HepG2 (cell line): ENCODE results near the gene STAT1. TPM values are rescaled to one million over a fixed set of nuclear protein-coding genes. Genes with fewer than 3 reads are reported as not detected.

Source experiments
- ATAC-seq: fragments of 200-7000 bp; cut with Tn5 transposase; 3 replicates; pipeline ENCODE4 v1.9.1; 2020; ENCODE audit warnings: mild to moderate bottlenecking, moderate library complexity
- BruUV-seq: library from RNA; stranded (reverse); fragments of 400-500 nt; replicated peaks from 2 replicates; lab custom pipeline; 2021; lab: Mats Ljungman, UMichigan
- CTCF ChIA-PET: fragments of 300-600 bp; formaldehyde crosslinking; extraction: SDS; loops from one replicate; lab custom pipeline; 2021; ENCODE audit warnings: low total read pairs, inconsistent platforms, low intra/inter-chr PET ratio; lab: Yijun Ruan, JAX
- POLR2A ChIA-PET: fragments of 350-600 bp; sonication (Branson Sonifier 250); formaldehyde crosslinking; loops from one replicate; lab custom pipeline; 2020; ENCODE audit warnings: antibody characterized with exemption, inconsistent platforms; lab: Yijun Ruan, JAX
- DNase-seq: peaks from one replicate; pipeline ENCODE4 v3.0.0-alpha.2; 2015; ENCODE audit warnings: low spot score
- FAIRE-seq: peaks from 3 replicates; lab custom pipeline; 2011; peaks lifted over from hg19 to GRCh38; lab: Jason Lieb, UNC
- H2AFZ ChIP-seq: one replicate; pipeline ENCODE4 v1.6.1; 2011; ENCODE audit warnings: low read length, inconsistent platforms
- H3K27ac ChIP-seq: fragments of 300-600 bp; 3 replicates; pipeline ENCODE4 v1.8.0; 2011; ENCODE audit warnings: mixed run types, mild to moderate bottlenecking, mixed read lengths, low read length, inconsistent platforms; ENCODE audit not compliant: insufficient read depth; ENCODE audit errors: extremely low read length
- H3K27me3 ChIP-seq, 2 experiments: fragments of 200-600 bp in 1 of 2; 2 replicates in 1 of 2; 3 replicates in 1 of 2; pipeline versions ENCODE4 v1.6.0 to v1.8.0; 2011; ENCODE audit warnings: low read length in 2 of 2, mild to moderate bottlenecking in 2 of 2, moderate library complexity in 2 of 2, inconsistent platforms in 1 of 2; ENCODE audit not compliant: insufficient read depth in 2 of 2, control insufficient read depth in 1 of 2
- H3K36me3 ChIP-seq, 2 experiments: fragments of 200-600 bp in 1 of 2; replicated peaks in 1 of 2; 2 replicates in 1 of 2; 3 replicates in 1 of 2; pipeline versions ENCODE4 v1.5.1 to v1.8.0; 2011; ENCODE audit warnings: low read length in 2 of 2, inconsistent platforms in 1 of 2; ENCODE audit not compliant: insufficient read depth in 2 of 2, control insufficient read depth in 1 of 2
- H3K4me1 ChIP-seq: 2 replicates; pipeline ENCODE4 v1.5.1; 2012; ENCODE audit warnings: low read length, inconsistent platforms; ENCODE audit not compliant: insufficient read depth
- H3K4me2 ChIP-seq: 2 replicates; pipeline ENCODE4 v1.6.0; 2011; ENCODE audit warnings: low read depth, low read length, inconsistent platforms
- H3K4me3 ChIP-seq, 3 experiments: fragments of 200-600 bp in 1 of 3; sonication (generic), shearing (Covaris generic) in 1 of 3; replicated peaks in 1 of 3; 2 replicates each; pipeline ENCODE4 v1.5.1; 2011 to 2016; ENCODE audit warnings: low read length in 3 of 3, inconsistent platforms in 2 of 3, low read depth in 2 of 3, mild to moderate bottlenecking in 2 of 3, control low read depth in 1 of 3, mixed read lengths in 1 of 3; ENCODE audit not compliant: insufficient read depth in 1 of 3
- H3K79me2 ChIP-seq: one replicate; pipeline ENCODE4 v1.6.1; 2011; ENCODE audit warnings: low read length, inconsistent platforms; ENCODE audit not compliant: insufficient read depth
- H3K9ac ChIP-seq: 2 replicates; pipeline ENCODE4 v1.6.0; 2011; ENCODE audit warnings: mild to moderate bottlenecking, low read depth, low read length, inconsistent platforms; ENCODE audit not compliant: insufficient read depth
- H3K9me3 ChIP-seq: 2 replicates; pipeline ENCODE4 v1.5.1; 2012; ENCODE audit warnings: mild to moderate bottlenecking, low read length
- H4K20me1 ChIP-seq: 2 replicates; pipeline ENCODE4 v1.6.0; 2011; ENCODE audit warnings: inconsistent platforms, mild to moderate bottlenecking, low read length, moderate library complexity; ENCODE audit not compliant: insufficient read depth
- CEBPG ChIP-seq: IDR thresholded peaks from 2 replicates; pipeline ENCODE4 v1.6.1; 2016
- MYC ChIP-seq: sonication (generic); formaldehyde crosslinking; IDR thresholded peaks from 2 replicates; pipeline ENCODE4 v1.9.0; 2021; ENCODE audit warnings: missing genetic modification reagents, borderline replicate concordance
- STAG1 ChIP-seq: sonication (generic); formaldehyde crosslinking; IDR thresholded peaks from 2 replicates; pipeline ENCODE4 v1.4.0; 2020; ENCODE audit warnings: missing genetic modification reagents
- TGIF2 ChIP-seq: IDR thresholded peaks from 2 replicates; pipeline ENCODE4 v1.6.1; 2016; ENCODE audit warnings: control low read depth, missing compliant biosample characterization
- TSC22D2 ChIP-seq: sonication (generic); formaldehyde crosslinking; IDR thresholded peaks from 2 replicates; pipeline ENCODE4 v1.5.1; 2020; ENCODE audit warnings: missing genetic modification reagents, mild to moderate bottlenecking, borderline replicate concordance
- ZIK1 ChIP-seq: sonication (generic); formaldehyde crosslinking; IDR thresholded peaks from 2 replicates; pipeline ENCODE4 v1.5.0; 2020; ENCODE audit warnings: mild to moderate bottlenecking, low read depth, missing genetic modification reagents, borderline replicate concordance
- ZNF143 ChIP-seq: sonication (generic); formaldehyde crosslinking; IDR thresholded peaks from 2 replicates; pipeline ENCODE4 v1.4.0; 2020; ENCODE audit warnings: missing genetic modification reagents
- ZNF260 ChIP-seq: sonication (generic); formaldehyde crosslinking; IDR thresholded peaks from 2 replicates; pipeline ENCODE4 v1.4.0; 2020; ENCODE audit warnings: missing genetic modification reagents, low read depth, mild to moderate bottlenecking, borderline replicate concordance
- ZNF550 ChIP-seq: sonication (generic); formaldehyde crosslinking; IDR thresholded peaks from 2 replicates; pipeline ENCODE4 v1.4.0; 2020; ENCODE audit warnings: mild to moderate bottlenecking, missing genetic modification reagents, borderline replicate concordance
- ZNF605 ChIP-seq: sonication (generic); formaldehyde crosslinking; IDR thresholded peaks from 2 replicates; pipeline ENCODE4 v1.8.0; 2022; ENCODE audit warnings: mild to moderate bottlenecking, missing genetic modification reagents
- WGBS: methylation state at CpG from one replicate; pipeline ENCODE4 v1.1.6; 2017; ENCODE audit warnings: low lambda C conversion rate; 5-methylcytosine and 5-hydroxymethylcytosine counted together
- in situ Hi-C: cut with HindIII; loops from 2 replicates; pipeline ENCODE4 v1.10.0; 2017; ENCODE audit warnings: low pct_unique_long_range_greater_than_20kb; ENCODE audit not compliant: extremely low pct_ligation_motif_present
- intact Hi-C: fragments of 100-400 bp; cut with micrococcal nuclease; formaldehyde crosslinking; loops from one replicate; pipeline ENCODE4 v1.10.0; 2022; ENCODE audit not compliant: unreplicated experiment
- polyA plus RNA-seq, 8 experiments: library from polyadenylated mRNA; depleted of rRNA in 3 of 8; stranded (reverse) in 7 of 8; unstranded in 1 of 8; fragments of >200 nt; fragmentation: Illumina TruSeq in 4 of 8; extraction: Trizol in 4 of 8; gene quantifications; 2 replicates each; pipeline versions ENCODE4 v1.2.1 to v1.2.3, GENCODE V29; 2011 to 2016; ENCODE audit warnings: low read depth in 4 of 8, missing spikeins in 1 of 8, mixed read lengths in 1 of 8; ENCODE audit not compliant: insufficient read depth in 1 of 8
- total RNA-seq, 5 experiments: library from RNA; depleted of rRNA; stranded (reverse); fragments of >200 nt; fragmentation: Illumina TruSeq; extraction: Trizol; gene quantifications; 2 replicates each; pipeline ENCODE4 v1.2.3, GENCODE V29; 2016; ENCODE audit warnings: low read depth in 1 of 5
- TF ChIP-seq, protein P1 (sequence below): sonication (generic); formaldehyde crosslinking; IDR thresholded peaks from 2 replicates; pipeline ENCODE4 v1.4.0; 2020; ENCODE audit warnings: missing genetic modification reagents
- TF ChIP-seq, protein P2 (sequence below): sonication (generic); formaldehyde crosslinking; IDR thresholded peaks from 2 replicates; pipeline ENCODE4 v1.4.0; 2020; ENCODE audit warnings: missing genetic modification reagents, borderline replicate concordance

The STAT1 gene
- total and polyA plus RNA-seq, 2 of the 13 experiments (the other 11 are each of a cell fraction or from before 2014, with no cell fraction given), result 21.8 to 59.6 TPM

DNA sequence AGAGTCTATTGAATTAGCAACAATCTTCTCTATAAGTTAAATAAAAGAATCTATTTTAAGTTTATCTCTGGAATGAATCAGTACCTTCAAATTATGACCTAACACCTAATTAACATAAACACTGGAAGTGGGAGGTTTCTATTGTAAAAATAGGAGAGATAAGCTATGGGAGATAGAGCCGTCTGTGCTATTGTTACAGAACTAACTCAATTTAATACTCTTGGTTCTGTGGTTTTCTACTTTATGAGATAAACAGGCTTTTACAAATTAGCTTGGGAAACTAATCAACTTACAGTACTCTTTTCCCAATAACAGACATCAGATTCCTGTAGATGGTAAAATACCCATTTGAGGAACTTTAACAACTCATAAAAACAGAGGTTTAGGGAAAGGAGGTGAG lies 25.6 kb upstream of the STAT1 start:
- ChIA-PET CTCF (no interaction called here), POLR2A (no interaction called here)
- Histone ChIP-seq H2AFZ (no peak overlapping the region), H3K27me3 (no peaks in the 10 kb centered on the region), H3K9ac (no peak overlapping the region), H3K4me3 (no peak overlapping the region), H3K4me1 (peaks cover 14% of the 10 kb centered on the region), H3K79me2 (no peaks in the 10 kb centered on the region), H3K27ac (no peak overlapping the region), H3K9me3 (0 out of 2 replicates have a peak, but pooled peaks cover 7% of the 10 kb centered on the region), H3K4me2 (no peak overlapping the region), H4K20me1 (no peaks in the 10 kb centered on the region), H3K36me3 (no peaks in the 10 kb centered on the region)
- ATAC-seq (no peak), DNase-seq (no peak), FAIRE-seq (no peak)
- intact Hi-C loops (loop anchor here (10.0 kb wide), 1 partner anchor 185 kb away; no protein-coding TSS in a partner anchor), in situ Hi-C loops (no loop called here)
- 31% methylated on average over 1 of the region's 1 CpG for WGBS
- BruUV-seq, result no TSS peak
- TF ChIP-seq ZNF550 (CRISPR knock-in tag) (no peak), TGIF2 (CRISPR knock-in tag) (no peak), STAG1 (CRISPR knock-in tag) (no peak), ZNF260 (CRISPR knock-in tag) (no peak), TSC22D2 (CRISPR knock-in tag) (no peak), ZIK1 (no peak), MYC (CRISPR knock-in tag) (no peak), CEBPG (CRISPR knock-in tag) (no peak), ZNF143 (no peak), ZNF605 (CRISPR knock-in tag) (no peak)
- TF ChIP-seq, protein P1, sequence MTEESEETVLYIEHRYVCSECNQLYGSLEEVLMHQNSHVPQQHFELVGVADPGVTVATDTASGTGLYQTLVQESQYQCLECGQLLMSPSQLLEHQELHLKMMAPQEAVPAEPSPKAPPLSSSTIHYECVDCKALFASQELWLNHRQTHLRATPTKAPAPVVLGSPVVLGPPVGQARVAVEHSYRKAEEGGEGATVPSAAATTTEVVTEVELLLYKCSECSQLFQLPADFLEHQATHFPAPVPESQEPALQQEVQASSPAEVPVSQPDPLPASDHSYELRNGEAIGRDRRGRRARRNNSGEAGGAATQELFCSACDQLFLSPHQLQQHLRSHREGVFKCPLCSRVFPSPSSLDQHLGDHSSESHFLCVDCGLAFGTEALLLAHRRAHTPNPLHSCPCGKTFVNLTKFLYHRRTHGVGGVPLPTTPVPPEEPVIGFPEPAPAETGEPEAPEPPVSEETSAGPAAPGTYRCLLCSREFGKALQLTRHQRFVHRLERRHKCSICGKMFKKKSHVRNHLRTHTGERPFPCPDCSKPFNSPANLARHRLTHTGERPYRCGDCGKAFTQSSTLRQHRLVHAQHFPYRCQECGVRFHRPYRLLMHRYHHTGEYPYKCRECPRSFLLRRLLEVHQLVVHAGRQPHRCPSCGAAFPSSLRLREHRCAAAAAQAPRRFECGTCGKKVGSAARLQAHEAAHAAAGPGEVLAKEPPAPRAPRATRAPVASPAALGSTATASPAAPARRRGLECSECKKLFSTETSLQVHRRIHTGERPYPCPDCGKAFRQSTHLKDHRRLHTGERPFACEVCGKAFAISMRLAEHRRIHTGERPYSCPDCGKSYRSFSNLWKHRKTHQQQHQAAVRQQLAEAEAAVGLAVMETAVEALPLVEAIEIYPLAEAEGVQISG (CRISPR knock-in tag), result no peak
- TF ChIP-seq, protein P2, sequence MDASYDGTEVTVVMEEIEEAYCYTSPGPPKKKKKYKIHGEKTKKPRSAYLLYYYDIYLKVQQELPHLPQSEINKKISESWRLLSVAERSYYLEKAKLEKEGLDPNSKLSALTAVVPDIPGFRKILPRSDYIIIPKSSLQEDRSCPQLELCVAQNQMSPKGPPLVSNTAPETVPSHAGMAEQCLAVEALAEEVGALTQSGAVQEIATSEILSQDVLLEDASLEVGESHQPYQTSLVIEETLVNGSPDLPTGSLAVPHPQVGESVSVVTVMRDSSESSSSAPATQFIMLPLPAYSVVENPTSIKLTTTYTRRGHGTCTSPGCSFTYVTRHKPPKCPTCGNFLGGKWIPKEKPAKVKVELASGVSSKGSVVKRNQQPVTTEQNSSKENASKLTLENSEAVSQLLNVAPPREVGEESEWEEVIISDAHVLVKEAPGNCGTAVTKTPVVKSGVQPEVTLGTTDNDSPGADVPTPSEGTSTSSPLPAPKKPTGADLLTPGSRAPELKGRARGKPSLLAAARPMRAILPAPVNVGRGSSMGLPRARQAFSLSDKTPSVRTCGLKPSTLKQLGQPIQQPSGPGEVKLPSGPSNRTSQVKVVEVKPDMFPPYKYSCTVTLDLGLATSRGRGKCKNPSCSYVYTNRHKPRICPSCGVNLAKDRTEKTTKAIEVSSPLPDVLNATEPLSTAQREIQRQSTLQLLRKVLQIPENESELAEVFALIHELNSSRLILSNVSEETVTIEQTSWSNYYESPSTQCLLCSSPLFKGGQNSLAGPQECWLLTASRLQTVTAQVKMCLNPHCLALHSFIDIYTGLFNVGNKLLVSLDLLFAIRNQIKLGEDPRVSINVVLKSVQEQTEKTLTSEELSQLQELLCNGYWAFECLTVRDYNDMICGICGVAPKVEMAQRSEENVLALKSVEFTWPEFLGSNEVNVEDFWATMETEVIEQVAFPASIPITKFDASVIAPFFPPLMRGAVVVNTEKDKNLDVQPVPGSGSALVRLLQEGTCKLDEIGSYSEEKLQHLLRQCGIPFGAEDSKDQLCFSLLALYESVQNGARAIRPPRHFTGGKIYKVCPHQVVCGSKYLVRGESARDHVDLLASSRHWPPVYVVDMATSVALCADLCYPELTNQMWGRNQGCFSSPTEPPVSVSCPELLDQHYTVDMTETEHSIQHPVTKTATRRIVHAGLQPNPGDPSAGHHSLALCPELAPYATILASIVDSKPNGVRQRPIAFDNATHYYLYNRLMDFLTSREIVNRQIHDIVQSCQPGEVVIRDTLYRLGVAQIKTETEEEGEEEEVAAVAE (CRISPR knock-in tag), result no peak
